Kidney epithelial cell (primary cell): ENCODE results near the gene C2CD4C. TPM values are rescaled to one million over a fixed set of nuclear protein-coding genes. Genes with fewer than 3 reads are reported as not detected.

ENCODE experiments used
- DNase-seq: peaks from one replicate; pipeline ENCODE4 v3.0.0-alpha.2; 2010; ENCODE audit warnings: low read depth
- H3K27me3 ChIP-seq: 2 replicates; pipeline ENCODE4 v1.6.0; 2011; ENCODE audit warnings: low read length; ENCODE audit not compliant: control insufficient read depth, insufficient read depth
- H3K36me3 ChIP-seq: 2 replicates; pipeline ENCODE4 v1.5.1; 2011; ENCODE audit warnings: low read length; ENCODE audit not compliant: control insufficient read depth, insufficient read depth
- H3K4me3 ChIP-seq: 2 replicates; pipeline ENCODE4 v1.5.1; 2011; ENCODE audit warnings: low read depth, mild to moderate bottlenecking, control low read depth, low read length
- total RNA-seq: library from RNA; depleted of rRNA; stranded (reverse); fragments of >200 nt; gene quantifications from 2 replicates; pipeline ENCODE4 v1.2.3, GENCODE V29; 2015
- TF ChIP-seq, protein P1 (sequence below): IDR thresholded peaks from 2 replicates; pipeline ENCODE4 v1.5.1; 2011; ENCODE audit warnings: mild to moderate bottlenecking, moderate library complexity, low read length, control low read depth, inconsistent platforms; ENCODE audit not compliant: insufficient read depth, poor library complexity, severe bottlenecking

Gene C2CD4C
- total RNA-seq, 1 donor from 2014 or later = not detected

GRCh38 chr19:439167-439900 is 30.4 kb upstream of the C2CD4C start:
- H3K36me3 ChIP-seq = no peaks in the 10 kb centered on the region
- H3K4me3 ChIP-seq = no peak overlapping the region
- TF ChIP-seq, protein P1, sequence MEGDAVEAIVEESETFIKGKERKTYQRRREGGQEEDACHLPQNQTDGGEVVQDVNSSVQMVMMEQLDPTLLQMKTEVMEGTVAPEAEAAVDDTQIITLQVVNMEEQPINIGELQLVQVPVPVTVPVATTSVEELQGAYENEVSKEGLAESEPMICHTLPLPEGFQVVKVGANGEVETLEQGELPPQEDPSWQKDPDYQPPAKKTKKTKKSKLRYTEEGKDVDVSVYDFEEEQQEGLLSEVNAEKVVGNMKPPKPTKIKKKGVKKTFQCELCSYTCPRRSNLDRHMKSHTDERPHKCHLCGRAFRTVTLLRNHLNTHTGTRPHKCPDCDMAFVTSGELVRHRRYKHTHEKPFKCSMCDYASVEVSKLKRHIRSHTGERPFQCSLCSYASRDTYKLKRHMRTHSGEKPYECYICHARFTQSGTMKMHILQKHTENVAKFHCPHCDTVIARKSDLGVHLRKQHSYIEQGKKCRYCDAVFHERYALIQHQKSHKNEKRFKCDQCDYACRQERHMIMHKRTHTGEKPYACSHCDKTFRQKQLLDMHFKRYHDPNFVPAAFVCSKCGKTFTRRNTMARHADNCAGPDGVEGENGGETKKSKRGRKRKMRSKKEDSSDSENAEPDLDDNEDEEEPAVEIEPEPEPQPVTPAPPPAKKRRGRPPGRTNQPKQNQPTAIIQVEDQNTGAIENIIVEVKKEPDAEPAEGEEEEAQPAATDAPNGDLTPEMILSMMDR = no peak
- no peak for DNase-seq
- peaks cover 10% of the 10 kb centered on the region for H3K27me3 ChIP-seq

DNA sequence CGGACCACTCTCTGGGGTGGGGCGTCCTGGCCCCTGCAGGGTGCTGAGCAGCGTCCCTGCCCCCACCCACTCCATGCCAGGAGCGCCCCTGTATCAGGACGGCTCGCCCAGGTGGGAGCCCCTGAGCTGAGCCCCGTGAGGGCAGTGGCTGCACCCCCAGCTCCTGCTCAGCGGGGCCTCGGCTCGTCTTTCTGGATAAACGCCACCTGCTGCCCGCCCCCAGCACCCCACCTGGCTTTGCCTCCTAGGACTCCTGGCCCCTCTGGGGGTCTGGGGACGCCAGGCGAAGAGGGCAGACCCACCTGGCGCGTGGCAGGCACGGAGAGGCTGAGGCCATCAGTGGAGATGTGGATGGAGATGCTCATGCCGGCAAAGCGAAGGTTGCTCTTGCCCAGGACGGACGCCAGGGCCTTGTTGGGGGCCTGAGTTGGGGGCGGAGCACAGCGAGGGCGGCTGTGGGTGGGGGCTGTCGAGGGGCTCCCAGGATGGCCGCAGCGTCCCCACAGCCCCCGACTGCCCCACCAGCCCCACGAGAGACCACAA is 29.5 kb upstream of the C2CD4C start:
- no peaks in the 10 kb centered on the region for H3K36me3 ChIP-seq
- no peak for DNase-seq
- no peak overlapping the region for H3K4me3 ChIP-seq
- TF ChIP-seq, protein P1 = no peak
- H3K27me3 ChIP-seq = peaks cover 10% of the 10 kb centered on the region

DNA sequence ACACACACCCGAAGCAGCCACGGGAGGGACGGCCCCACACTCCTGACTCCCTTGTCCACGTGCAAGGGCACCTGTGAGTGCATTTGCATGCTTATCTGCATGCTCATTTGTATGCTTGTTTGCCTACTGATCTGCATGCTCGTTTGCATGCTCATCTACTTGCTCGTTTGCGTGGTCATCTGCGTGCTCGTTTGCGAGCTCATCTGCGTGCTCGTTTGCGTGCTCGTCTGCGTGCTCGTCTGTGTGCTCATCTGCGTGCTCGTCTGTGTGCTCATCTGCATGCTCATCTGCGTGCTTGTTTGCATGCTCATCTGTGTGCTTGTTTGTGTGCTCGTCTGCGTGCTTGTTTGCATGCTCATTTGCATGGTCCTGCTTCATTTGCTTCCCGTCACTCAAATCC is 28.1 kb upstream of the C2CD4C start:
- no peak overlapping the region for H3K4me3 ChIP-seq
- H3K27me3 ChIP-seq = peaks cover 10% of the 10 kb centered on the region
- DNase-seq = no peak
- TF ChIP-seq, protein P1 = no peak
- H3K36me3 ChIP-seq = no peaks in the 10 kb centered on the region

DNA sequence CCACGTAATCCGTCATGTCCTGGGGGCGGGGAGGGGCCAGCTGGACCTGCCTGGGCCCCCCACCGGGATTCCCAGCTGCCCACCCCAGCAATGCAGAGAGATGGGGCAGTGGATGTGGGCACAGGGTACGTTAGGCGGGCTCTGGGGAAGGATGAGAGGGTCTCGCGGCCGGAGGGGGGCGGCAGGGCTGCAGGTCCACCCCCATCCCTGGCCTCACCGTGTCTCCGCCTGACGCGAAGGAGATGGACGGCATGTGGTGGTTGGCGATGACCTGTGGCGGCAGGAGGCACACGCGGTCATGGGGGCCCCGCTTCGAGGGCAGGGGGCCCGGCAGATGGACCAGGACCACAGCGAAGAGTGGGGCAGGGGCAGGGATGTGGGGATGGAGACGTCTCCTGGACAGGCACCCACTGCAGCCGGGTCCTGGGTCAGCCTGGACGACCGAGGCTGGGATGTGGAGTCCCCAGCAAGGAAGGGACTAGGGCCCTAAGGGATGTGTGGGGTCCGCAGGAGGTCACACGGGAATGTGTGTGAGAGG is 27.5 kb upstream of the C2CD4C start:
- H3K36me3 ChIP-seq = no peaks in the 10 kb centered on the region
- DNase-seq = no peak
- peaks cover 10% of the 10 kb centered on the region for H3K27me3 ChIP-seq
- TF ChIP-seq, protein P1 = no peak
- H3K4me3 ChIP-seq = no peak overlapping the region

GRCh38 chr19:435707-436412 is 26.9 kb upstream of the C2CD4C start:
- peaks cover 10% of the 10 kb centered on the region for H3K27me3 ChIP-seq

More at GRCh38 chr19:435707-436412, 26.9 kb upstream of the C2CD4C start:
- Histone ChIP-seq H3K4me3 (no peak overlapping the region), H3K36me3 (no peaks in the 10 kb centered on the region)
- no peak for DNase-seq
- TF ChIP-seq, protein P1 = no peak
